ENCODE data around the gene TSHZ2. TPM values are rescaled to one million over a fixed set of nuclear protein-coding genes. Genes with fewer than 3 reads are reported as not detected.

TSHZ2 gene
- total RNA-seq, 1 experiment from 2014 or later: 0.07 TPM

GRCh38 chr20:53146201-53146891, 174.2 kb downstream of the TSHZ2 start:
- Histone ChIP-seq H3K9me3 (ENCODE audit: control insufficient read depth, low read depth, low read length) (no peaks in the 10 kb centered on the region), H3T11ph (ENCODE audit: low read length) (no peak overlapping the region), H2BK20ac (ENCODE audit: low read depth, low read length, poor library complexity, severe bottlenecking) (no peak overlapping the region), H3K79me2 (ENCODE audit: insufficient read depth, low read length) (no peaks in the 10 kb centered on the region), H4K5ac (ENCODE audit: insufficient read length, low read depth, low read length) (no peak overlapping the region), H2AFZ (ENCODE audit: low read length) (no peak overlapping the region), H3K79me1 (ENCODE audit: insufficient read depth, low read depth, low read length, poor library complexity, severe bottlenecking) (no peaks in the 10 kb centered on the region), H2BK120ac (ENCODE audit: low read depth, low read length, poor library complexity, severe bottlenecking) (no peak overlapping the region), H4K8ac (replicated peaks; ENCODE audit: insufficient read length, low read depth, low read length) (no peak overlapping the region), H3K27ac (ENCODE audit: insufficient read length, low read depth, low read length) (no peak overlapping the region), H2AK5ac (ENCODE audit: insufficient read length, low read length) (no peak overlapping the region), H3K4me1 (ENCODE audit: insufficient read depth, low read length) (no peaks in the 10 kb centered on the region), H4K20me1 (ENCODE audit: control insufficient read depth, insufficient read depth, insufficient read length) (no peaks in the 10 kb centered on the region), H2BK12ac (ENCODE audit: insufficient read length, low read depth, low read length) (no peak overlapping the region), H3K4me2 (ENCODE audit: insufficient read depth, insufficient read length, low read length) (no peak overlapping the region), H3K4ac (ENCODE audit: low read depth, low read length) (no peak overlapping the region), H3K14ac (ENCODE audit: insufficient read depth, low read length) (no peak overlapping the region), H3K18ac (ENCODE audit: insufficient read length, low read depth, low read length) (no peak overlapping the region), H4K91ac (ENCODE audit: insufficient read length, low read depth, low read length) (no peak overlapping the region), H2BK15ac (ENCODE audit: low read depth, low read length) (no peak overlapping the region), H3K23me2 (ENCODE audit: insufficient read length, low read depth, low read length, poor library complexity, severe bottlenecking) (no peaks in the 10 kb centered on the region), H3K23ac (ENCODE audit: insufficient read length, low read depth, low read length) (no peak overlapping the region), H3K9ac (ENCODE audit: extremely low read depth, insufficient read length, low read length) (no peak overlapping the region), H3K27me3 (ENCODE audit: insufficient read depth, low read length) (no peaks in the 10 kb centered on the region), H2BK5ac (ENCODE audit: insufficient read length, low read length) (no peak overlapping the region), H3K56ac (ENCODE audit: insufficient read length, low read depth, low read length) (no peak overlapping the region)
- Mint-ChIP-seq H3K27me3 (ENCODE audit: low read depth) (no peaks in the 10 kb centered on the region), H3K4me1 (peaks cover 5 to 9% of the 10 kb centered on the region in 2 experiments; a peak in 3 of 4 replicates), H3K4me3 (no peak overlapping the region), H3K9me3 (no peaks in the 10 kb centered on the region), H3K27ac (no peak overlapping the region), H3K36me3 (ENCODE audit: insufficient read depth in 1 of 3, low read depth in 3 of 3) (no peaks in the 10 kb centered on the region)
- WGBS (ENCODE audit: extremely low coverage, insufficient read length, low lambda C conversion rate): 100% methylated on average over 1 of the region's 10 CpGs
- DNase-seq: no peak
- TF ChIP-seq CTCF (conservative IDR thresholded peaks at IDR 0.05): no peak

All from H9 (cell line).